Measurements from ENCODE around the gene CDH26.

The CDH26 gene

DNA sequence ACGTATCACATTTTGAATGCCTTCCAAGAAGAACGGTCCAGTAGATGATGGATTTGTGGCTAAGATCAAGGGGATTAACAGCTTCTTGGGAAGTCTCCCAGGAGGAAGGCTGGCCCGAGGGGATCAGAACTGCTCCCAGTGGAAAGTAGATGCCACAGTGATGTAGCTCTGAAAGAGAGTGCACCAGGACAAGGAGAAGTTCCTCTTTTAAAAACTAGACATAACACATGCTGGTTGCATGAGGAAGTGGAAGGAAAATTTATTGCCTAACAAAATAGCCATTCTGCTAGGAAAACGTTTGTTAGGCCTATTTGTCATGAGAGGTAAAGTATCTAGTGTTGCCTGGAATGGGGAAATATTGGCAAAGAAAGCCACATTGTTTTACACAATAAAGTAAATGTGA, 87.8 kb downstream of the CDH26 start:
- no peak for TF ChIP-seq ZFX (IDR thresholded peaks at IDR 0.05; ENCODE audit: borderline replicate concordance)
- TF ChIP-seq, protein P1, sequence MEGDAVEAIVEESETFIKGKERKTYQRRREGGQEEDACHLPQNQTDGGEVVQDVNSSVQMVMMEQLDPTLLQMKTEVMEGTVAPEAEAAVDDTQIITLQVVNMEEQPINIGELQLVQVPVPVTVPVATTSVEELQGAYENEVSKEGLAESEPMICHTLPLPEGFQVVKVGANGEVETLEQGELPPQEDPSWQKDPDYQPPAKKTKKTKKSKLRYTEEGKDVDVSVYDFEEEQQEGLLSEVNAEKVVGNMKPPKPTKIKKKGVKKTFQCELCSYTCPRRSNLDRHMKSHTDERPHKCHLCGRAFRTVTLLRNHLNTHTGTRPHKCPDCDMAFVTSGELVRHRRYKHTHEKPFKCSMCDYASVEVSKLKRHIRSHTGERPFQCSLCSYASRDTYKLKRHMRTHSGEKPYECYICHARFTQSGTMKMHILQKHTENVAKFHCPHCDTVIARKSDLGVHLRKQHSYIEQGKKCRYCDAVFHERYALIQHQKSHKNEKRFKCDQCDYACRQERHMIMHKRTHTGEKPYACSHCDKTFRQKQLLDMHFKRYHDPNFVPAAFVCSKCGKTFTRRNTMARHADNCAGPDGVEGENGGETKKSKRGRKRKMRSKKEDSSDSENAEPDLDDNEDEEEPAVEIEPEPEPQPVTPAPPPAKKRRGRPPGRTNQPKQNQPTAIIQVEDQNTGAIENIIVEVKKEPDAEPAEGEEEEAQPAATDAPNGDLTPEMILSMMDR (IDR thresholded peaks at IDR 0.05), result no peak
- no peak overlapping the region for H3K27ac ChIP-seq

DNA sequence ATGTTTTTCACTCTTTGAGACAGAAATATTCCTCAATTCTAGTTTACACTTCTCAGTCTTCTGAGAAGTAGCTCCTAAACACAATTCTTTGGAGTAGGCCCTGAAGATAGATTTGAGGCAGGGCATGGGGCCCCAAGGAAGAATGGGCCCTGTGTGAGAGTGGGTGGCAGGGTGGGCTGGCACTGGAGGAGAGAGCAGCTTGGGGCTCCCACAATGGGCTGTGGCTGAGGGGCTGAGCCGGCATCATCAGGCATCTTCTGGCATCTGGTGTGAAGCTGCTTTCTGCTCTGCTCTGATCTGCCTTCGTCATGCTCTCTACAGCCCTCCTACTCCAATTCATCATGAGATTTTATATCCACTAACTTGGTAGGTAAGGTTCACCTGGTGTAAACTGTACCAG, 88.2 kb downstream of the CDH26 start:
- TF ChIP-seq ZFX (IDR thresholded peaks at IDR 0.05; ENCODE audit: borderline replicate concordance), result no peak
- TF ChIP-seq, protein P1 (IDR thresholded peaks at IDR 0.05), result no peak
- no peak overlapping the region for H3K27ac ChIP-seq

DNA sequence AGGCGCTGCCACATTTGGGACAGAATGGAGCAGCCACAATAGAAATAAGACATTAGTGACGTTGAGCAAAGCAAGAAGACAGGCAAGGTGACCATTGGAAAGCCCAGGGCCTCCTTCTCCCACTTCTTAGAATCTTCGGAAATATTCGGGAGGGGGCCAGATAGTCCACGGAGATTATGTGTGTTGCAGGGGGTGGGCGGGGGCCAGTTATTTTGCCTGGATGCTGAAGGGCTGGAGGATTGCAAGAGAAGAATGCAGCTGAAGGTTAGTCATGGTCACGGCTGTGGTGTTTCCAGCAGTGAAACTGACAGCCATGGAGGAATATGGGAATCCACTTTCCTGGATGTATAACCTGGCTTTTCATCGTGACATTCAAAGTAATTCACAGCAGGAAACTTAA, 88.6 kb downstream of the CDH26 start:
- no peak for TF ChIP-seq ZFX (IDR thresholded peaks at IDR 0.05; ENCODE audit: borderline replicate concordance)
- TF ChIP-seq, protein P1 (IDR thresholded peaks at IDR 0.05), result no peak
- H3K27ac ChIP-seq, result no peak overlapping the region

DNA sequence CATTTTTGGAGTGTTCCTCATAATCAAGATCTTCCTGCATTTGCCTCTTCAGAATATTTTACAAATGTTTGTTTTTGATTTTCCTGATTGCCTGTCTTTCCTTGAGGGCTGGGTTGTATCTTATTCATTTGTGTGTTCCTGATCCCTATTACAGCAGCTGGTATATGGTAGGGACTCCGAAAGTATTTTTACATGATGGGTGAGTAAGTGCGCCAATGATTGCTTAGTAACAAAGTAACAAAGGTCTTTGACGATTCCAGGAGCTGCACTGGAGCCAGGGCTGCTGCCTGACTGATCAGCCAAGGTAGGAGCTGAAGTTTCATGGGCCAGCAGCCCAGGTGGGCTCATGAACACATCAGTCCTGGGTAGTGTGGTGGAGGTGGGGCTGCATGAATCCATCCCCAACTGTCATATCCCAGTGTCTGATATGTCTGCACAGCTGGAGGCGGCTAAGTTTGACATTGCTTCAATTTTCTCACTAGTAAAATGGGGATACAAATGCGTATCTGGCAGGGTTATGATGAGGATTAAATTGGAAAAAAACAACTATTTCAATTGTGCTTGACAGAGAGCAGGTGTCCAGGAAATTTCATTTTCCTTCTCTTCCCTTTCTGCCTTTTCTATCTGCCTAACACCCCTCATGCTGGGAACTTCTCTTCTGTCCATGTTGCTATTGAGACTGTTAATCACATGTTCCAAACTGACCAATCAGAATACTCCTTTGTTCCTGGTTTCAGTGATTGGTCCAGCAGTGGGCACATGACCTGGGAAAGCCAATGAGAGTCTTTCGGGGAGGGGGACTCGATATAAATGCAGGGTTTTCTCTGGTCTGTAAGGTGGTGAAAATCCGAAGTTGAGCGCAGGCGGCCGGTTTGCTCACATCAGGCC, 90.7 kb downstream of the CDH26 start:
- no peak for TF ChIP-seq ZFX (IDR thresholded peaks at IDR 0.05; ENCODE audit: borderline replicate concordance)
- TF ChIP-seq, protein P1 (IDR thresholded peaks at IDR 0.05), result no peak

DNA sequence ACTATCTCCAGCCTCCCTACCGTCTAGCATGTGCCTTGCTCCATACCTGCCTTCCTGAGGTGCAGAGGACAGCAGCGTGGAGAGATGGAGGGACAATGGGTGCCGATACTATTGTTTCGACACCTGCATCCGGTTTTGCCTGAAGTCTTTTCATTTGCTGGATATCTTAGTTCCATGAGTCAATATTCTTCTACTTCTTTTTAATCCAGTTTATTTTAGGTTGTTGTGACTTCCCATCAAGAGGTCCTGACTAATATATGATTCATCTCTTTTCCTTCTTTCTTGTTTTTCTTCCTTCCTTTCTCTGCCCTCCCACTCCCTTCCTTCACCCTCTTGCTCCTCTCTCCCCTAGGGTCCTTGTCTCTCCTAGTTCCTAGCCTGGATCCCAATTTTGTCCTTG, 91.4 kb downstream of the CDH26 start:
- no peak overlapping the region for H3K27ac ChIP-seq
- TF ChIP-seq, protein P1 (IDR thresholded peaks at IDR 0.05), result no peak
- TF ChIP-seq ZFX (IDR thresholded peaks at IDR 0.05; ENCODE audit: borderline replicate concordance), result no peak

More for the DNA sequence above, 90.7 kb downstream of the CDH26 start:
- no peak overlapping the region for H3K27ac ChIP-seq

DNA sequence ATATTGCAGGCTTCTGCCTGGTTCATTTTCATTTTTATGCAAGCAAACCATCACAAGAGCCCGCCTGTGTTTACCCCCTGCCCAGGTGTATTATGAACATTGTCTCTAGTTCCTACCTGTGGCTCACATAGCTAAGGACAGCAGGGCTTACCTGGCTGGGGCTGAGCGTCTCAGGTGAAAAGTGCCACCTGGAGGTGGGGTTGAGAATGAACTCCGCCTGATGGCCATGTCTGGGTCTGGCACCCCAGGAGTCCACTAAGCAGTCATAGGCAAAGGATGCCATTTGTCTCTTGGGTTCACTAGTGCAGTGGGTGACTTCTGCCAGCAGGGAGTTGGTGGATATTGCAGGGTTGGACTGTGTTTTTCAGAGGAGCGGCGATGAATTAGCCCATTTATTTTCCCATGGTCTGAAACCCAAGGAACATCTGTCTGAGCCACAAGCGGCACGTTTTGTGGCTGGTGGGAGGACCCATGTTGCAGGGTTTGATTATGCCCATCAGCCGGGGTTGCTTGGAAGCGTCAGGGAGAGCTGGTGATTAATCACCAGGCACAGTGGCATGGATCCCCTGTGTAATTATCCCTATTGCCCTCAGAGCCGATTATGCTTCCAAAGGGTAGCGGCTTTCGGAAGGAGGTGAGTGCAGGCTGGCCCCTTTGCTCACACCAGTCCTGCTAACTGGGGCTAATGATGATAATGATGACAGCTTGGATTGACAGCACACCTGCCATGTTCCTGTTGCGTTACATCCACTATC, 92.1 kb downstream of the CDH26 start:
- no peak overlapping the region for H3K27ac ChIP-seq
- no peak for TF ChIP-seq ZFX (IDR thresholded peaks at IDR 0.05; ENCODE audit: borderline replicate concordance)
- TF ChIP-seq, protein P1 (IDR thresholded peaks at IDR 0.05), result peak; percentile 51

DNA sequence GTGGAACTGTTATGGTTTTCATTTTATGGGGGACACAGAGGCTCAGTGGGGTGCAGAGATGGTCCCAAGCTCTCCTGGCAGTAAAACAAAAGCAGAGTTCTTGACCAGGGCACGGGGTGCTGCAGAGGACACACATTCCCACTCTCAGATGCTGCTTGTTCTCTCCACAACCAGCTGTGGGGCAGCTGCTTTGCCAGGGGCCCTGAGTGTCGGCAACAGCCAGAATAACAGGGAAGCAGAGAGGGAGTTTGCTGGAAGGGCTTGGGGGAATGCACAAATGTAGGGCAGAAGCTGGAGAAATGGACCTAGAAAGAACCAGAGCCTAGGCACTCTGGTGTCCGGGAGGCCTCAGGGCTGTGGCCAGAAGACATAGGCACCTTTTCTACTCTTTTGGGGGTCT, 93.7 kb downstream of the CDH26 start:
- no peak for TF ChIP-seq ZFX (IDR thresholded peaks at IDR 0.05; ENCODE audit: borderline replicate concordance)
- no peak overlapping the region for H3K27ac ChIP-seq

Measured in 22Rv1 (cell line).